SH-SY5Y (cell line): ENCODE results near the gene PTGES.

ENCODE experiments used
- GATA2 ChIP-seq: IDR thresholded peaks from 2 replicates; pipeline ENCODE4 v1.6.1; 2011; ENCODE audit warnings: mild to moderate bottlenecking, low read depth, low read length
- GATA3 ChIP-seq: IDR thresholded peaks from 2 replicates; pipeline ENCODE4 v1.6.1; 2011; ENCODE audit warnings: low read depth, mild to moderate bottlenecking, low read length, moderate library complexity

- TF ChIP-seq GATA2 (no peak), GATA3 (no peak)
Measured at GRCh38 chr9:129722913-129723312, 29.9 kb downstream of the PTGES start.
